Panc1 (cell line): Measurements from ENCODE around the gene NTN4.

Source experiments
- POLR2AphosphoS5 ChIP-seq: IDR thresholded peaks from 2 replicates; pipeline ENCODE4 v1.6.1; 2012; ENCODE audit warnings: mild to moderate bottlenecking, low read depth, low read length, moderate library complexity
- SIN3A ChIP-seq: IDR thresholded peaks from 2 replicates; pipeline ENCODE4 v1.6.1; 2012; ENCODE audit warnings: low read depth, mild to moderate bottlenecking, low read length, moderate library complexity, borderline replicate concordance; ENCODE audit not compliant: insufficient read depth
- TF ChIP-seq, protein P1 (sequence below): fragments of 450-650 bp; IDR thresholded peaks from 2 replicates; pipeline ENCODE4 v1.5.1; 2017; ENCODE audit warnings: mild to moderate bottlenecking
- TF ChIP-seq, protein P2 (sequence below), 2 experiments: IDR thresholded peaks; 2 replicates each; pipeline ENCODE4 v1.6.1; 2011 to 2012; ENCODE audit warnings: low read depth in 2 of 2, control low read depth in 1 of 2, low read length in 1 of 2, mild to moderate bottlenecking in 1 of 2, moderate library complexity in 1 of 2; ENCODE audit not compliant: insufficient read depth in 1 of 2

DNA sequence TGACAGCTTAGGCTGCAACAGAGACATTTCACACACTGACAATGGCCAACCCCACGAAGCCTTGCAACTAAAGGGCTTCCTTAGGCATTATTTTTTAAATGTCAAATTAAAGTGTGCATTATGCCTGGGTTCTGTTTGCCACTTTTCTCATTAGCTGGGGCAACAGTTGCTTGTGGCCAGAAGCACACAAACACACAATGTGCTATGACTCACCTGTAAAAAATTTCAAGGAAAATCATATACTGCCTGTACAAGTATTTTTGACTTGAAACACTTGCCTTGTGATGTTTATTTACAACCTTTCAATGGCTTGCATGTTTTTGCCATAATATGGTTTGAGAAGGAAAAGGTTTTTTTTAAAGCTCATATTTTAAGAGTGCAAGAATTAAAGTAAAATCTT lies 1.9 kb downstream of the NTN4 start:
- TF ChIP-seq, protein P1, sequence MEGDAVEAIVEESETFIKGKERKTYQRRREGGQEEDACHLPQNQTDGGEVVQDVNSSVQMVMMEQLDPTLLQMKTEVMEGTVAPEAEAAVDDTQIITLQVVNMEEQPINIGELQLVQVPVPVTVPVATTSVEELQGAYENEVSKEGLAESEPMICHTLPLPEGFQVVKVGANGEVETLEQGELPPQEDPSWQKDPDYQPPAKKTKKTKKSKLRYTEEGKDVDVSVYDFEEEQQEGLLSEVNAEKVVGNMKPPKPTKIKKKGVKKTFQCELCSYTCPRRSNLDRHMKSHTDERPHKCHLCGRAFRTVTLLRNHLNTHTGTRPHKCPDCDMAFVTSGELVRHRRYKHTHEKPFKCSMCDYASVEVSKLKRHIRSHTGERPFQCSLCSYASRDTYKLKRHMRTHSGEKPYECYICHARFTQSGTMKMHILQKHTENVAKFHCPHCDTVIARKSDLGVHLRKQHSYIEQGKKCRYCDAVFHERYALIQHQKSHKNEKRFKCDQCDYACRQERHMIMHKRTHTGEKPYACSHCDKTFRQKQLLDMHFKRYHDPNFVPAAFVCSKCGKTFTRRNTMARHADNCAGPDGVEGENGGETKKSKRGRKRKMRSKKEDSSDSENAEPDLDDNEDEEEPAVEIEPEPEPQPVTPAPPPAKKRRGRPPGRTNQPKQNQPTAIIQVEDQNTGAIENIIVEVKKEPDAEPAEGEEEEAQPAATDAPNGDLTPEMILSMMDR: no peak
- no peak for TF ChIP-seq POLR2AphosphoS5
- TF ChIP-seq, protein P2, sequence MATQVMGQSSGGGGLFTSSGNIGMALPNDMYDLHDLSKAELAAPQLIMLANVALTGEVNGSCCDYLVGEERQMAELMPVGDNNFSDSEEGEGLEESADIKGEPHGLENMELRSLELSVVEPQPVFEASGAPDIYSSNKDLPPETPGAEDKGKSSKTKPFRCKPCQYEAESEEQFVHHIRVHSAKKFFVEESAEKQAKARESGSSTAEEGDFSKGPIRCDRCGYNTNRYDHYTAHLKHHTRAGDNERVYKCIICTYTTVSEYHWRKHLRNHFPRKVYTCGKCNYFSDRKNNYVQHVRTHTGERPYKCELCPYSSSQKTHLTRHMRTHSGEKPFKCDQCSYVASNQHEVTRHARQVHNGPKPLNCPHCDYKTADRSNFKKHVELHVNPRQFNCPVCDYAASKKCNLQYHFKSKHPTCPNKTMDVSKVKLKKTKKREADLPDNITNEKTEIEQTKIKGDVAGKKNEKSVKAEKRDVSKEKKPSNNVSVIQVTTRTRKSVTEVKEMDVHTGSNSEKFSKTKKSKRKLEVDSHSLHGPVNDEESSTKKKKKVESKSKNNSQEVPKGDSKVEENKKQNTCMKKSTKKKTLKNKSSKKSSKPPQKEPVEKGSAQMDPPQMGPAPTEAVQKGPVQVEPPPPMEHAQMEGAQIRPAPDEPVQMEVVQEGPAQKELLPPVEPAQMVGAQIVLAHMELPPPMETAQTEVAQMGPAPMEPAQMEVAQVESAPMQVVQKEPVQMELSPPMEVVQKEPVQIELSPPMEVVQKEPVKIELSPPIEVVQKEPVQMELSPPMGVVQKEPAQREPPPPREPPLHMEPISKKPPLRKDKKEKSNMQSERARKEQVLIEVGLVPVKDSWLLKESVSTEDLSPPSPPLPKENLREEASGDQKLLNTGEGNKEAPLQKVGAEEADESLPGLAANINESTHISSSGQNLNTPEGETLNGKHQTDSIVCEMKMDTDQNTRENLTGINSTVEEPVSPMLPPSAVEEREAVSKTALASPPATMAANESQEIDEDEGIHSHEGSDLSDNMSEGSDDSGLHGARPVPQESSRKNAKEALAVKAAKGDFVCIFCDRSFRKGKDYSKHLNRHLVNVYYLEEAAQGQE (IDR thresholded peaks at IDR 0.05; ENCODE audit: insufficient read depth in 1 of 2, low read depth in 2 of 2, low read length in 1 of 2): no peak
- TF ChIP-seq SIN3A: no peak
